GM18519 (cell line): ENCODE data around the gene HCFC1.
A peak's percentile ranks its signal among the peaks of the same experiment; 100 is the strongest.

ENCODE experiments used
- ATAC-seq: cut with Tn5 transposase; IDR thresholded peaks from one replicate; pipeline ENCODE4 v1.9.1; 2021; ENCODE audit warnings: mild to moderate bottlenecking, moderate library complexity; ENCODE audit not compliant: unreplicated experiment, low FRiP score

Gene HCFC1

DNA sequence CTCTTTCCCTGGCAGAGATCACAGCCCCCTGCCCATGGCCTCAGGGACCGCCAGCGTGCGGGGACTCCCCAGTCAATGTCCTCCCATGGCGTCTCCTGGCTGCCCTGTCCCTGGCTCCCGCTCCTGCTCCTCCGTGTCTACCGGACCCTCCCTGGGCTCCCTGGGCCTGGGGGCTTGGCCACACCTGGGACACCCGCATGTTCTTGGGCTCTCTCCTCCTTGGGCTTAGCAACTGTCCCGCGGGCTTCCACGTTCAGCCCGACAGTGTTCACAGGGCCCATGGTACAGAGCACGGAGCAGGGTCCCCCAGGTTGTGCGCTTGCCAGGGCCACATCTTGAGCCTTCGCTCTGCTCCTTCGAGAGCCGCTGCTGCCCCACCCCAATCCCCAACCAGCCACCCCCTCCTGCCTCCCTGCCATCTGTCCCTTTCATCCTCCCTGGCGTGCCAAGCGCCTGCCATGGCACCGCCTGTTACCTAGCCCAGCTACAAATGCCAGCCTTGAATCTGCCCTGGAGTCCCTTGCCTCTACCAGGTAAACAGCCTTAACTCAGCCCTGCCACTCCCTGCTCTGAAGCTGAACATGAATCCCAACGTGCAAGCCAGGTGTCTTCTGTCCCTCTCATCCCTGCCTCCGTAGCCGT, 63.3 kb downstream of the HCFC1 start:
- ATAC-seq, result no peak

DNA sequence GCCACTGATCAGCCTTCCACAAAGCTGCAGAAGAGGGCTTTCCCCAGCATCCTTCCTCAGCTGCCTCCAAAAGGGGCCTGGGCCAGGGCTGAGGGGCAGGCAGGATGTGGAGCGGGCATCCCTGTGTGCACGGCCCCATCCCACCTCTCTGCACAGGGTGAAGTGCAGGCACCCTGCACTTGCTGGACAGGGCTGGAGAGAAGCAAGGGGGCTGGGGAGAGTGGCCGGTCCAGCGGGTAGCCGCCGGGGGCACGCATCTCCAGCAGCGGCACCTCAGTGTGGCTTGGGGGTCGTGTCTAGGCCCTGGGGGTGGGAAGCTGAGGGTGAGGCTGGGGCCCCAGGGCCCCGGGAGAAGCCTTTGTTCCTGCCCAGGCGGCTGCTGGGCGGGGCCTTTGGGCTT, 64.2 kb downstream of the HCFC1 start:
- ATAC-seq, result no peak

GRCh38 chrX:153906126-153906917, 65.3 kb downstream of the HCFC1 start:
- ATAC-seq, result no peak

- no peak for ATAC-seq
Measured at GRCh38 chrX:153905481-153906095, 66.0 kb downstream of the HCFC1 start.

DNA sequence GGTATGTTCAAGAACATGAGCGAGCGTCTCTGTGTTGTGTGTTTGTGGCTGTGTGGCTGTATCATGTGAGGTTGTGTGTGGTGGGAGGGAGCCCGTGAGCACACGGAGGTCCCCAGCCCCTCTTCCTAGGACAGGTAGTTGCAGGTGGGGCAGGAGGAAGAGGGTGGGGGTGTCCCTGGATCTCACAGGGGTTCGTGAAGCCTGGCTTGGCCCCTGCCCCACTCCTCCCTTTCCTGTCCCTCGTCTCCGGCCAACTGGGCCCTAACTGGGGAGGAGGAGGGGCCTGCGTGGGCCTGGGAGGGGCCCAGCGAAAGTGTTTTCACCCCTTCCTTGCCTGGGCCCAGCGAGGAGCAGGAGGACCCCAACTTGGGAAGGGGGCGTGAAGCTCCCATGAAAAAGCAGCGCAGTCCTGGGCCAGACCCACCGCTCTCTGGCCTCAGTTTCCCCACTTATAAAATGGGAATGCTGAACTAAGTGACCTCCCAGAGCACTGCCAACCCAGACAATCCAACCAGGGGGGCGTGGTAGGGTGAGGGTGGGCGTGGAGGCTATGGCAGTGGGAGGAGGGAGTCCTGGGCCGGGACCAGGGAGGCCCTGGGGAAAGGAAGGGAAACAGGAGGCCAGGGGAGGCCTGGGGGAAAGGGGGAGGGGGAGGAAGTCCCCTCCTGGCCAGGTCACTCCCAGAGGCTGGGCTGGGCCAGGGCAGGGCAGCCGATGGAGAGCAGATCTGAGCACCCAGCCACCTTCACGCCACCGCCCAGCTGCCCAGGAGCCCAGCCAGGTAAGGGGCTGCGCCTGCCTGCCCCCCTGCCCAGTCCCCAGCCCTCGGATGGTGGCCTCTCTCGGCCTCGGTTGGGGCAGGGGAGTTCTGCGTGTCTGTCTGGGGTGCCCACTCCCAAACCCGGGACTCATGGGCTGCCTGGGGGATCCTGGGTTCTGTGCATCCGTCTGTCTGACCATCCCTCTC, 67.3 kb downstream of the HCFC1 start, which contains the start of gene AVPR2:
AVPR2 (plus strand) TSS at position 683 of the 967 bp plus-strand sequence. CDS start 473 bp downstream, outside the sequence.
- no peak for ATAC-seq

- no peak for ATAC-seq
Measured at GRCh38 chrX:153903238-153903980, 68.2 kb downstream of the HCFC1 start.

DNA sequence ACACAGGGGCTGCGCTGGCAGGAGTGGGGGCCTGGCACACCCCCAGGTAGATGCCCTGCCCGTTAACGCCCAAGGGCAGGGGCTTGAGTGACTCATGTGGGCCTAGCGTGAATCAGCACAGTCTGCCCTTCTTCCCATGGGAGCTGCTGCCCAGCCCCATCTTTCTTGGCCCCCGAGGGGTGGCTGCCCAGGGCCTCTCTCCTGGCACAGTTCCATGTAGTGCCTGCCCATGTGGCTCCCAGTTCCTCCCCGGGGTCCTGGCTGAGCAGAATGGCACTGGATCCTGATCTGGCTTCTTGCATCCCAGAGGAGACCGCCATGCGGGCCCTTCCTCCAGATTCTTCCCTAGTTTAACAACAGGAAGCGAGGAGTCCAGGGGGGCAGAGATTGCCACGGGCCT, 69.2 kb downstream of the HCFC1 start:
- ATAC-seq, result no peak

- no peak for ATAC-seq
Measured at GRCh38 chrX:153901753-153902140, 69.9 kb downstream of the HCFC1 start.

DNA sequence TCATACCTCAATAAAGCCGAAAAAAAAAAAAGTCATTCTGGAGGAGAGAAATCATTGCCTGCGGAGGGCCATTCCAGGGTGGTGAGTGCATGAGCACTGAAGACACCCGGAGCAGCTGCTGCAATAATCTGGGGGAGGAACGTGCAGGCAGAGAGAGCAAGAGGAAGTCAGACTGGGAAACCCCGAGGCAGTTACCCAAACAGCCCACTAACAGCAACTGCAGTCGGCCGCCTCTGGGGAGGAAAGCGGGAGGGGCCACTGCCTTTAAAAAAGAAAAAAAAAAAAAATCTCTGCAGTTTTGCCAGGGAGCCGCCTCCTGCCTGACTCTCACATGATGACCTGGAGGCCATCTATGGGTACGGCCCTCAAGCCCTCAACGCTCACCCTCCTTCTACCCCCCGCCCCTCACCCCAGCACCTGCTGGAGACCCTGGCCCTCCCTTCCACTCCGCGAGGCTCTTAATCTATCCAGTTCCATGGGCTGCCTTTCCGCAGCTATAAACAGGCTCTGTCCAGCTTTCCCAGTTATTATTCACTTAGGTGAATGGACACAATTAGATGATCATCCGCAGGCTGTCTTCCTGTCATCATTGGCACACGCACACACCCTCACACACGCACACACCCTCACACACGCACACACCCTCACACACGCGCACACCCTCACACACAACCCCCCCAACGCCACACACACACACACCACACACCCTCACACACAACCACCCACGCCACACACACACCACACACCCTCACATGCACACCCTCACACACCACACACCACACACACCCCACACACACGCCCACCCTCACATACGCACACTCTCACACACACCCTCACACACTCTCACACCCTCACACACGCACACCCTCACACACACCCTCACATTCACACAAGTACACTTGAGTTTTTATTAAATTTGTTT, 70.5 kb downstream of the HCFC1 start:
- peak; percentile 59 for ATAC-seq

- ATAC-seq, result no peak
Measured at GRCh38 chrX:153897899-153898298, 73.7 kb downstream of the HCFC1 start.
